NCI-H526 treated with DMSO at 0.1 percent for 48 hours (cell line): Measurements from ENCODE around the gene MTOR.
"Not testable (repeated sequence)": the region's sequence is repeated elsewhere in the genome, so short reads cannot be mapped to it uniquely, and the experiment has no call there.

Experiments used
- DNase-seq: peaks from one replicate; lab custom pipeline; 2025; lab: John Stamatoyannopoulos, UW

The MTOR gene

DNA sequence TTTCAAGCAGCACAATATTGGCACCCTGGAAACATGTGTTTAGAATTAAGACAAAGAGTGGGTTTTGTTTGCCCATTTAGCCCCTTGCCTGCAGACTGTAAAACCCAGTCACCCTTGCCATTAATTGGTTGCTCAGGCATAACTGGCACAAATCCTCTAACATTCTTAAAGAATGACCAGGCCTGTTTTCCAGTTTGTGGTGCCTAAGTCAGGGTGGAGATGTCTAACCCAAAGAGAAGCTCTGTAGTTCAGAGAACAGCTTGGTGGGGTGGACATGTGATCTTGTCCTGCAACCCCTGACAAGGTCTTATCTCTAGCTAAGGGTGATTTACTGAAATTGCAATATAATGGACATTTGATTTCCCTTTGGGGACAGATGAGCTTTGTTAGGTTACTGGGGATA lies 82.0 kb downstream of the MTOR start:
- no peak for DNase-seq

DNA sequence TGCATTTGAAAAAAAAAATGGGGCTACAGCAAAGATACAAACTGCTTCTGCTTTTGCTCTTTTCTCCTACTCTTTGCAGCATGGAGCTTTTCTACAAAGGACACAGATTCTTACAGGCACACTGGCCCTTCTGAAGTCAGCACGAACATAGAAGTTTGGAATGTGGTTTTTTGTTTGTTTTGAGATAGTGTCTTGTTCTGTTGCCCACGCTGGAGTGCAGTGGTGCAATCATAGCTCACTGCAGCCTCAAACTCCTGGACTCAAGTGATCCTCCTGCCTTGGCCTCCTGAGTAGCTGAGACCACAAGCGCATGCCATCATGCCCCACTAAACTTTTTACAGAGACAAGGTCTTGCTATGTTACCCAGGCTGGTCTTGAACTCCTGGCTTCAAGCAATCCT lies 82.6 kb downstream of the MTOR start:
- not testable (repeated sequence) for DNase-seq

DNA sequence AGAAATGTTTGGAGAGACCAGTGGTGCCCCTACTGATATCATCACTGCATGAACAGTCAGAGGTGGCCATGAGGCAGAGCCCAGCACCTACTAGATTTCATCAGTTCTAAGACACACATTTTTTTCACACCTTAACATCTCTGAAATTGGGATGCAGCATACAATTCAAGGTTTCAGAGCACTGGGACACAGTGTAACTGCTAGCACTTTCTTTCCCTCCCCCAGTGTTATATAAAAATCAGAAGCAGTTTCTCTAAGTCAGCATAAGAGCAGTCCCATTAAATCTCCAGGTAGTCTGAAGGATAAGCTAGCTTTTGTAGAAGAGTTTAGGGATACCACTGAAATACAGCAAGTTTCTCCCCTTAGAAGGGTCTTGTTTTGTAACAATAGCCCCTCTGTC lies 83.2 kb downstream of the MTOR start:
- DNase-seq = no peak

DNA sequence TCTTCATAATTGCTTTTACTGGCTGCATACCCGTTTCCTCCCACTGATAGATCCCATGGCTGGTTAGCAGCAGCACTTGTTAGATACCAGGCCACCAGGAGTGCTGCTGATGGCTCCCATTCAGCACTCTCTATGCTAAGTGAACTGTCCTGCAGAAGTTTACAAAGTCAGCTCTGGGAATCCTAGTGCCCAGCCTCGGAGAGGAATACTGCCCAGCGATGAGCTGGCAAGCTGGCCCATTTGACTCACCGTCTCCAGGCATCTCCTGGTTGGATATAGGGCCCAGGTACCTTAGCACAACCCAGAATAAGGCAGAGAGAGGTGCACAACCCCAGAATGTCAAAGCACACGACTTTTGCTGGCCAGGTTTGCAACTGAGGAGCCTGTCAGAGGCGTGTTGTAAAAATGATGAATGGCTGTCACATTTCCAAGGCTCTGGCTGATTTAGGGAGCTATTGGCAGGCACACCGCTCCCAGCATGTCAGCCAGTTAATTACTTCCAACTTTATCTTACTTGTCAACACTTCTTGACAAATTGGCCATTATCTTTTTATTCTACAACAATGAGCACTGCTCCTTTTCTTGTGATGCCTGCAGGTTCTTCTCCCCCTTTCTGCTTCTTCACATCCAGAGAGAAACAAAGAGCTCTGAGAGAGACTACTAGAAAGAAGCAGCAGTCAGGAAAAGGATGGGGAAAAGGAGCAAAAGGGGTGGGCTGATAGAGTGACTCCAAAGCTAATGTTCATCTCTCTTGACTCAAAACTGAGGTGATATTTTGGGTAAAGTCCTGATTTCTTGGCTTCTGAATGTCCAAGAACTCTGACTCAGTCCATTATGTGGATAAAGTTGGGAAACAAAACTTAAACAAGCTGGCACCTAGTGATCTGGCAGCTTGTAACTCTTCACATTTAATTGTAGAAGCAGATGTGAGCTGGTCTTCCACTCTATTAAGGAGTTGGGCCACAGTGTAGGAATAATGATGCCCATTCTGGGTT lies 84.0 kb downstream of the MTOR start:
- DNase-seq = no peak

DNA sequence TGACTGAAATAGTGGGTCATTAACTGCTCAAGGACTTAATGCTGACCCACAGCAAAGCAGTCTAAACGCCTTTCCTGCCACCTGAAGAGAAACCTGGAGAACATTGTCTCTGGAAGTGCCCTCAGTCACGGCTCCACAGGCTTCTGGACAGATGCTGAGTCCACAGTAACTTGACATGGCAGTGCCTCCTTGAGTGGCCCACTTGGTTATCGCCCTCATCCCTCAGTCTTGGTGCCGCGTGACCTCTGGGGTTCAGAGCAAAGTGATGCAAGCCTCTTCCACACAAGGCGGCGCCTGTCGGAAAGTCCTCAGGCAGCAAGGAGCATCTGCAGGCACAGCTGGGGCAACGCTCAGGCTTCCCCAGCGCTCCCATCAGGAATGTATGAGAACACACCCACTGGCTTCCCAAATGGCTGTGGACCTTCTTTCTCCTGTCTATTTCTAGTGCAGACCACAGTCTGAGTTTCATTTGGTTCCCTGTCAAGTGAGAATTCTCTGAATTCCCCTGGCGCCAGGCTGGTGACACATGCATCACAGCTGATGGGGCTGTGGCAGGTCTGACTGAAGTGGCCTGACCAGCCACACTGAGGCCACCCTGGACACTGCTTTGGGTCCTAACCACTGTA lies 86.2 kb downstream of the MTOR start:
- no peak for DNase-seq

DNA sequence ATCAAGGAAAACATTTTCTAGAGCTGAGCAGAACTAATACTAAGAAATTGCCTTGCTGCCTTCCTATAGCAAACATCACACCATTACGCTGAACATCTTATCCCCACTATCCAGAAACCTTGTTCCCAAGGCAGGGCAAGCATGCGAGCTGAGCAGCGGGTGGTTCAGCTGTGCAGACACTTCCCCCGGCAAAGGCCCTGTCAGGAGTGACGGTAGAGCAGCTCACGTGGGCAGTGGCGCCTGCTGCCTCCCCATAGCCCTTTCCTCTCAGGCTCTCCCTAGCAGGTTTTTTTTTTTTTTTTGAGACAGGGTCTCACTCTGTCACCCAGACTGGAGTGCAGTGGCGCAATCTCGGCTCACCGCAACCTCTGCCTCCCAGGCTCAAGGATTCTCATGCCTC lies 86.9 kb downstream of the MTOR start:
- DNase-seq = no peak

DNA sequence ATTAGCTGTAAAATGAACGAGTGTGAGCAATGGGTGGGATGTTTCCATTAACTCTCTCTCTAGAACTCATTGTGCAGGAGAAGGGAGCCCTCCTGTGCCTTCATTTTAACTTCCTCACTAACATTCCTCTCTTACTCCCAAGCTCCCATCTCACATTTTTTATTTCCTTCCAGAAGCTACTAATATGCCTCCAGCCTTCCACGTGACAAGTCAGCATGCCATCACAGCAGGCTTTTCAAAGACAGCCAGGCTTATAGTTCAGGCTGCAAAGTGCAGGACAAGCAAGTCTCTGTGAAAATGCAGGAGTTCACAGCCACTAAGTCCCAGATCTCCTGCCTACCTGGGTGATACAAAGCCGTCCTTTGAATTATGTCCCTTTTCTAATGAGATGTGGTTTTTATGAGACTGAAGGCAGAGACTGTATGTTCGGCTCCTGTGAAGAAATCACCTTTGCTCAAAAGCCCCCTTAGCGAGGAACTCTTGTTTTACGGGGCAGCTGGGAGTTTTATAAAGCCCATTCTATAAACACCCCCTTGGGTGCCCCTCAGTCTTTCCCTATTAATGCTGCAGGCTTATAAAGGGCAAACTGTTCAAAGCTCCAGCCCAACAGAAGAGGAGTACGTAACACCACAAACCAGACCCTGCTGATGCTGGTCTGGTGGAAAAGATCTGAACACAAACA lies 87.9 kb downstream of the MTOR start:
- DNase-seq = no peak

DNA sequence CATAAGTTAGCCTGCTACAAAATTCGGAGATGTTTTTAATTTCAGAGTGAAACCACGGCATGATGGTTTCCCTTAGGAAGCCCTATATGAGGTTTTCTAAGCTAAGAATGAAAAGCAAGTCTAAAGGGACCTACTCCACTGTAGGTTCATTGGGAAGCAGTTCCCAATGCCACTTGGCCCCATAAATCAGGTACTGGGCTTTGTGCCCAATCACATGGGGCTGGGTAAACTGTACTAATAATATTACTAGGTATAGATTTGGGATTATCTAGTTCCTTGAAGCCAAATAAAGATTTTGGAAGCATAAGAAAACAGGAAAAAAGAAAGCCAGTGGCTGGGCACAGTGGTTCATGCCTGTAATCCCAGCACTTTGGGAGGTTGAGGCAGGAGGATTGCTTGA lies 92.2 kb downstream of the MTOR start:
- no peak for DNase-seq

DNA sequence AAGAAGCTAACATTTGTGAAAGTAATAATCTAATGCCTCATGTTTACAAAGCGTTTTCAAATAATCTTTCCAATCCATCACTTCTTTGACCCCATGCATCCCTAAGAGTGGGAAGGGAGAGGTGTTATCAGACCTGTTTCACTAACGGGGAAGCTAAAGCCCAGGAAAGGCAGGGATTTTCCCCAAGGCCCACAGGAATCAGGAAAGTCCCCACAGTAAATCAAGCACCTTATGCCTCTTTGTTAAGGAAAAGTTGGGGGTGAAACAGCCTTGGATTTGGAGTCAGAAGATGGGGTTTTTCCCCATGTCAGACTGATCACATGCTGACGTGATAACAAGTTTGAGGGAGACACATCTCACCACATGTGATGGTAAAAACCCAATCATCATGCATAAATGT lies 93.1 kb downstream of the MTOR start:
- no peak for DNase-seq

DNA sequence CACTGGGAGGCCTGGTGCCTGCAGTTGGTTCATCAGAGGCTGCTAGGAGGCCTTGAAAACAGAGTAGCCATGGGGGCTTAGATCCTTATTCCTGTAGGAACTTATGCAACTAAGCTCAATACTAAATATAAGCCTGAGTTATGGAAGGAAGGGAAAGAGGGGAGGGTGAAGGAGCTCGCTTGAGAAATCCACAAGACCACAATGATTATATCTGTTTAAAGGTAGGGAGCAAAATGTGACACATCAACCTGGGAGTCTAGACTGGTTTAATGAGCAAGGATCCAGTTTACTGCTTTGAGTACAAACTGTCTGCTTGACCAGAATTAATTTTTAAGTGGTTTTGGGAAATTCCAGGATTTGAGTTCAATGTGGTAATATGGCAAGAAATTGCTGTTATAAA lies 93.6 kb downstream of the MTOR start:
- no peak for DNase-seq

DNA sequence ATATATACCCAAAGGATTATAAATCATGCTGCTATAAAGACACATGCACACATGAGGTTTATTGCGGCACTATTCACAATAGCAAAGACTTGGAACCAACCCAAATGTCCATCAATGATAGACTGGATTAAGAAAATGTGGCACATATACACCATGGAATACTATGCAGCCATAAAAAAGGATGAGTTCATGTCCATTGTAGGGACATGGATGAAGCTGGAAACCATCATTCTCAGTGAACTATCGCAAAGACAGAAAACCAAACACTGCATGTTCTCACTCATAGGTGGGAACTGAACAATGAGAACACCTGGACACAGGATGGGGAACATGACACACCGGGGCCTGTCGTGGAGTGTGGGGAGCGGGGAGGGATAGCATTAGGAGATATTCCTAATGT lies 95.6 kb downstream of the MTOR start:
- not testable (repeated sequence) for DNase-seq

DNA sequence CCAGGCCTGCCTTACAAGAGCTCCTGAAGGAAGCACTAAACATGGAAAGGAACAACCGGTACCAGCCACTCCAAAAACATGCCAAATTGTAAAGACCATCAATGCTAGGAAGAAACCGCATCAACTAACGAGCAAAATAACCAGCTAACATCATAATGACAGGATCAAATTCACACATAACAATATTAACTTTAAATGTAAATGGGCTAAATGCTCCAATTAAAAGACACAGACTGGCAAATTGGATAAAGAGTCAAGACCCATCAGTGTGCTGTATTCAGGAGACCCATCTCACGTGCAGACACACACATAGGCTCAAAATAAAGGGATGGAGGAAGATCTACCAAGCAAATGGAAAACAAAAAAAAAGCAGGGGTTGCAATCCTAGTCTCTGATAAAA lies 99.6 kb downstream of the MTOR start:
- DNase-seq = not testable (repeated sequence)

DNA sequence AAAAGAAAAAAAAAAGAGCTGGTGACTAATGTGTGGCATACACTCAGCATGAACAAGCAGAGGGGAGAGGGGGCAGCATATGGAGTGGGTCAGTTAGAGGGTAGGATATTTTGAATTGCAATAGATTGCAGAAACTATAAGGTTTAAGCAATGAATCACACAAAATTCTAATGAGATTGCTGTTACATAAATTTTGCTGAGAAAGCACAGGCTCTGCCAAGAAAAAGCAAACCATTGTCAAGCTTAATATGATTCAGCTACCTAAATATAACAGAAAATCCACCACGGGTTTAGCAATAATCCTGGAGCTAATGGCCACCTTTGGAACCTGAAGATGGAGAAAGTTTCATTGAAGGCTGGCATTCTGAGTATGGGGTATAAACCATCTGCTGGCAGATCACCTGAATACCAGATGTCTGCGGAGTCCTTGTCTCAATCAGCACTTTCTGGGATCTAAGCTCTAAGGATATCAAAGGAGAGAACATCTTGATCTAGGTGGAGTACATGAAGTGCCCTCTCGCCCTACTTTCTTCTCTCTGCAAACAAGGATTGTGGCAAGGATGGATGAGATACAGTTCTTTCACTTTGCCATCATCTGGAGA lies 103.5 kb downstream of the MTOR start:
- DNase-seq = no peak

DNA sequence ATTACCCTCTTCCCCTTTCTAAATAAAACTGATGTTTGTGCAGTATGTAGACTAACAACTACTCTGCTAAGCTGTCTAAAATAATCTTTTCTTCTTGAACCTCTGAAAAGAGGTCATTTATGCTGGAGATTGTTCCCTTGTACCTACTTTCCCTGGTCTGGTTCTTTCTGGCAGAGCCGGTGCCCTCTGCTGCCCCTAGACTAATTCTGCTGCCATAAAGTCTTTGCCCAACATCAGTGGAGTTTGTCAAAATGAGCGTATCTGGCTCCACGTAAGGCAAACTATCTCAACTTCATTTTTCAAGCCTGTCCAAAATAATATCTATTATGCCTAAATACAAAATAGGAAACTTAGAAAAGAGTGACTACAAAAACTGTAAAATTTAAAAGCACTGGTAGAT lies 104.1 kb downstream of the MTOR start:
- DNase-seq = no peak

DNA sequence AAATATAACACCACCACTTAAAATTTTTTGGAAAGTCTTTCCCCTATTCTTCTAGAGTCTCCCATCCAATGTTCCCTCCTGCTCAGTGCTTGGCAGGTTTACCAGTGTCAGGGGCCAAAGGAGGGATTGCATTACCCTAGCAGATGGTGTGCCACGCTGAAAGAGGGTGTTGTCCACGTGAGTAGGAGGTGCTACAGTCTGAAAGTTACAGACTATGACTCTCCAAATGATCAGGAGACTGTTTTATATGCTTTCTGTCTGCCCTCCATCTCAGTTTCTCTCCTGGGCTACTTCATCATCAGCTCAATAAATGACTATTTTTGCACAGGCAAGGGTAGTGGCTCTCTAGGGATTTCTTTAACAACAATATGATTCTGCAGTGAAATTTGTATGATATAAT lies 104.5 kb downstream of the MTOR start:
- DNase-seq = no peak

DNA sequence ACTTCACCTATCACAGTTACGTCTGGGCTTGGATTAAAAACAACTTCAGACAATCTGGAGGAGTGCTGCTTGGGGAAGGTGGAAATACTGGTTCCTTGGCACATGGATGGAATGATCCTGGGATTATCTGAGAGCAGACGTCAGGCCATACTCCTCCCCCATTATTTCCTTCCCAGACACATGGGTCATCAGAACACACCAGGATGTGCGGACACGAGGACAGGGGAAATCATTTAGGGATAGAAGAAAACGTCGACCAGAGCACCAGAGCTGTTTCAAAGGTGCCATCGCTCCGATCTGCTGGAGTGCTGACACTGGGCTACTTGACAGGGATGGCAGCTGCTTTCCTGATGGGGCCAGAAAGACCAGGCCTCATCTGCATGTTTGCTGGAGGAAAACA lies 105.0 kb downstream of the MTOR start:
- DNase-seq = no peak

DNA sequence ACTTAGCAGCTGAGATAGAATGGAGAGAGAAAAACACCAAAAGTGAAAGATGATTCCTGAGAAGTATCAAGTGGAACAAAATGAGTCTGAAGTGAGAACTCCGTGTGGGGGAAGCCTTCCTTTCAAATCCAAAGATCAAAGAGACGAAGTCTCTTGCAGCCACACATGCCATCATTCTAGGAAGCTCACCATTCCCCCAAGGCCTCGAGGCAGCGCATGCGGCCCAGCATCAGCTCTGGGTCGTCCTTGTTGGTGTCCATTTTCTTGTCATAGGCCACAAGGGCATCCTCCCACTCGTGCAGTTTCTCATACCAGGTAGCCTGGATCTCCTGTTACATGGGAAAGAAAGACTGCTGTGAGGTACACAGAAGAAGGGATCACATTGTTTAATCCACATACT lies 105.4 kb downstream of the MTOR start:
- DNase-seq = no peak

DNA sequence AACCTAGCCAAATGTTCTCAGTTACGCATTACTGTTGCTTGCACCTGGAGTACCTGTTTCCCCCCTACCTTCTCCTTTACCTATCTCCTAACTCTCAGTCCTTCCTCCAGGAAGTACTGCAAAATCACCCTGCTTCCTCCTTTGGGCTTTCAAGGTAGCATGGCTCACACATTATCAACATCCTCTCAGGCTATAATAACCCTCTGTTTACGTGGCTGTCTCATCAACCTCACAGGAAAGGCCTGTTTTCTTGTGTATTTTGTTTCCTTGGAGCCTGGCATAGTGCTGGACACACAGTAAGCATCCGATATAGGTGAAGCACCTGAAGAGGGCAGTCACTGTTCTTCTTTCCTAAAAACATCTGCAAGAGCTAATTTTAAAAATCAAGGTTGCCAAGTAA lies 105.9 kb downstream of the MTOR start:
- no peak for DNase-seq

DNA sequence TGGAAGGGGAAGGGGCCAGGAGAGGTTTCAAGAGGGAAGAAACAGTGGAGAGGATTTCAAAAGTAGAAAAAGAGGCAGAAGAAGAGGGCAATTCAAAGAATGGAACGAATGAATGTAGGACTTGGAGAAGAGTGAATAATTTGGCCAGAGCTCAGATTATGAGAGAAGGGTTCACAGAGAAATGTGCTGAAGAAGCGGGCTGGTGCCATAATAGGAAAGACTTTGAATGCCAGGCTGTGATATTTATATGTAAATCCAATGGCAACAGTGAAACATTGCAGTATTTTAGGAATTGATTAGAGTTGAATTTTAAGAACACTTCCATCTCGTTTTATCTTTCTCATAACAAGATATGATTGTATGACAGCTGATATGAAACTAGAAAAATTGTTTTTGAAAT lies 109.2 kb downstream of the MTOR start:
- DNase-seq = no peak

DNA sequence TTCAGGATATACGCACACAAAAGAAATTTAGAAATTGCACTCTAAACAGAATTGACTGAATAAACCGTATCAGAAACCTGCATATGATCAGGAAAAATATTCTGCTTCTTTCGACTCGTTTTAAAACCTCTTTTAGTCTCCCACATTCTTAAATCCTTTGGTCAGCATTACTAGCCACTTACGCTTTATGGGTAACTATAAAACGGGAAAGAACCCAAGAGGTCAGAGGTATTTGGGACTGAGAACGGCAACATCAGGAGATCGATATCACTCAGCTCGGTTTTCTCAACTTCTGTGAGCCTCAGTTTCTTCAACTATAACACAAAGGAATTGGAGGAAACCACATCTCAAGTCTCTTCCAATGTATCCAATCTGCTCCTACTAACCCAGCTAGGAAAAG lies 109.6 kb downstream of the MTOR start:
- DNase-seq = no peak

DNA sequence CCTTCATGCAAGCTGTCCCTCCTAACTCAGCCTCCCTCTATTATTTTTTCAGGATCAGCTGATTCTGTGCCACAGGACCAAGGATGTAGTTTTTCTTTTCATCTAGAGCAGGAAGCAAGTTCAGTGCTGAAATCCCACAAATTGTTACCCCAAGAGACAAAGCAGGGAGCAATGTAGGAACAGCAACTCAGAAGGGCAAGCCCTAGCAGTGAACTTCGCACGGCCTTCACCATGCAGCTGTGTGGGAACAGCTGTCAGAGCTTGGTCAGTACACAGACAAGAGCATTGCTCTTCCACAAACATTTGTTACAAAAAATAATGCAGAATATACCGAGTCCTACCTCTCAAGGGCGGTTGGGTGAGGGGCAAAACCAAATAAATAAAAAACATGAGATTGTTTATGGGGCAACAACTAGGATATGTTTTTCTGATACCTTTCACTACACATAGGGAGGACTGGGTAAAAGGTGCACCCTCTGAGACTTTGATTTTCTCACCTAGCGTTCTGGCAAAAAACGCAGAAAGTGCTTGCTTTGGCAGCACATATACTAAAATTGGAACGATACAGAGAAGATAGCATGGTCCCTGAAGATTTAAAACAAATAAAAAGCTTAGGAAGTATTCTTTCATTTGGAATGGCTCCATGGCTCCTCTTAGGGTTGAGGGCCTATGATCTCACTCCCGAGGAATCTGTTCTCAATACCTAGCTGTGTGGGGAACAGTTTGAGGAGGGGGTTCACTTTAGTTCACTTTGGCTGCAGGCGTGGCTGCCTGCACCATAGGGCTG lies 110.3 kb downstream of the MTOR start:
- DNase-seq = no peak

DNA sequence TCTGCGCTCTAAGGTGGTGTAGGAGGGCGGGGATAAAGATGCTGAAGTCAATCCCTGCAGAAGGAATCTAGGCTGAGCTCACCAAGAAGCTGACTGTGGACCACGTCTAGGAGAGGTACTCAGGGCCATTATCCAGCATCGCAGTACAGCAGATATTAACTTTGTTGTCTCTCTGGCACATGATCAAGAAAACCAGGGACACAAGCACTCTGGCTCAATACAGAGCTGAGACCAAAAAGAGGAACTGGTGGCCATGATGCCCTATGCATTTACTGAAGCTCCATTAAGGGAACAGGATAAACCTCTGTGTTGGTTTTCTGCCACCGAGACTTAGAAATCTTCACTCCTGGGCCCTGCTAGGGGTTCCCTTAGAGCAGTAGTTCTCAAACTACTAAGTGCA lies 111.2 kb downstream of the MTOR start:
- no peak for DNase-seq
